SK-N-MC (cell line): ENCODE measurements around the gene SLC10A7.

Experiments
- EZH2 ChIP-seq: fragments of 200-600 bp; sonication (generic); IDR thresholded peaks from one replicate; pipeline ENCODE4 v1.6.1; 2017; ENCODE audit warnings: antibody characterized with exemption
- FOXP2 ChIP-seq: optimal IDR thresholded peaks from 2 replicates; pipeline ENCODE3; 2011; ENCODE audit warnings: mild to moderate bottlenecking, moderate library complexity; ENCODE audit not compliant: insufficient read depth; ENCODE audit errors: extremely low read length, control extremely low read depth
- POLR2AphosphoS5 ChIP-seq: IDR thresholded peaks from 2 replicates; pipeline ENCODE4 v1.6.1; 2012; ENCODE audit warnings: mild to moderate bottlenecking, low read depth, low read length, borderline replicate concordance

- TF ChIP-seq EZH2 (no peak), POLR2AphosphoS5 (no peak), FOXP2 (no peak)
Observed at GRCh38 chr4:146481246-146481645, 40.5 kb downstream of the SLC10A7 start.
